DND-41 (cell line): ENCODE data around the gene UBA5.

Source experiments
- ATAC-seq: fragments of 200-7000 bp; cut with Tn5 transposase; 3 replicates; pipeline ENCODE4 v1.9.1; 2021; ENCODE audit warnings: low read depth; ENCODE audit not compliant: insufficient read depth
- DNase-seq: peaks from one replicate; pipeline ENCODE4 v3.0.0-alpha.2; 2020
- H2AFZ ChIP-seq: 2 replicates; pipeline ENCODE4 v1.6.0; 2012; ENCODE audit warnings: low read depth, low read length
- H3K27ac ChIP-seq: 2 replicates; pipeline ENCODE4 v1.5.1; 2012; ENCODE audit warnings: low read length, inconsistent platforms
- H3K27me3 ChIP-seq: fragments of 200-600 bp; sonication (generic); 2 replicates; pipeline ENCODE4 v1.6.0; 2012; ENCODE audit warnings: low read length, mild to moderate bottlenecking, inconsistent platforms; ENCODE audit not compliant: insufficient read depth, poor library complexity
- H3K36me3 ChIP-seq: 2 replicates; pipeline ENCODE4 v1.5.1; 2012; ENCODE audit warnings: low read length, inconsistent platforms; ENCODE audit not compliant: insufficient read depth
- H3K4me1 ChIP-seq: 2 replicates; pipeline ENCODE4 v1.5.1; 2012; ENCODE audit warnings: mild to moderate bottlenecking, low read length; ENCODE audit not compliant: insufficient read depth
- H3K4me2 ChIP-seq: 2 replicates; pipeline ENCODE4 v1.6.0; 2012; ENCODE audit warnings: mild to moderate bottlenecking, moderate library complexity, low read length, inconsistent platforms; ENCODE audit not compliant: insufficient read depth
- H3K4me3 ChIP-seq, 2 experiments: fragments of 200-600 bp in 1 of 2; shearing (Covaris generic) in 1 of 2; 2 replicates each; pipeline ENCODE4 v1.5.1; 2012 to 2016; ENCODE audit warnings: inconsistent platforms in 2 of 2, low read length in 2 of 2, mild to moderate bottlenecking in 2 of 2, low read depth in 1 of 2, moderate library complexity in 1 of 2
- H3K79me2 ChIP-seq: 2 replicates; pipeline ENCODE4 v1.6.0; 2012; ENCODE audit warnings: low read length, inconsistent platforms; ENCODE audit not compliant: insufficient read depth
- H3K9ac ChIP-seq: 2 replicates; pipeline ENCODE4 v1.6.0; 2012; ENCODE audit warnings: low read depth, mild to moderate bottlenecking, inconsistent platforms, low read length, moderate library complexity
- H3K9me3 ChIP-seq: 2 replicates; pipeline ENCODE4 v1.5.1; 2012; ENCODE audit warnings: low read length, moderate library complexity, mild to moderate bottlenecking, inconsistent platforms; ENCODE audit not compliant: insufficient read depth, severe bottlenecking
- H4K20me1 ChIP-seq: 2 replicates; pipeline ENCODE4 v1.6.0; 2012; ENCODE audit warnings: low read length; ENCODE audit not compliant: insufficient read depth
- CTCF ChIP-seq: IDR thresholded peaks from 2 replicates; pipeline ENCODE4 v1.5.1; 2012; ENCODE audit warnings: borderline replicate concordance, low read length, moderate library complexity, mild to moderate bottlenecking; ENCODE audit not compliant: poor library complexity, severe bottlenecking; ENCODE audit errors: extremely low read depth
- EZH2 ChIP-seq: IDR thresholded peaks from 3 replicates; pipeline ENCODE4 v1.6.1; 2012; ENCODE audit warnings: borderline replicate concordance, low read depth, mild to moderate bottlenecking, moderate library complexity, low read length, inconsistent platforms; ENCODE audit not compliant: severe bottlenecking

Gene UBA5

GRCh38 chr3:132669256-132669777 is 9.2 kb downstream of the UBA5 start:
- H3K4me1 ChIP-seq: no peaks in the 10 kb centered on the region
- peaks cover 68% of the 10 kb centered on the region for H3K36me3 ChIP-seq
- no peak overlapping the region for H3K4me2 ChIP-seq
- no peaks in the 10 kb centered on the region for H3K9me3 ChIP-seq
- ATAC-seq (no peak), DNase-seq (no peak)
- H2AFZ ChIP-seq: no peak overlapping the region
- H3K9ac ChIP-seq: no peak overlapping the region
- H4K20me1 ChIP-seq: no peaks in the 10 kb centered on the region; the same call in 1 of the 2 replicates
- peaks cover 16% of the 10 kb centered on the region for H3K79me2 ChIP-seq
- H3K27me3 ChIP-seq: no peaks in the 10 kb centered on the region
- no peak for TF ChIP-seq CTCF
- no peak for TF ChIP-seq EZH2
- H3K4me3 ChIP-seq: no peak overlapping the region
- H3K27ac ChIP-seq: no peak overlapping the region

GRCh38 chr3:132675408-132675807 is 15.3 kb downstream of the UBA5 start:
- Histone ChIP-seq H3K9ac (no peak overlapping the region), H3K27me3 (no peaks in the 10 kb centered on the region), H4K20me1 (no peaks in the 10 kb centered on the region), H3K79me2 (no peaks in the 10 kb centered on the region), H2AFZ (no peak overlapping the region), H3K9me3 (no peaks in the 10 kb centered on the region), H3K4me2 (no peak overlapping the region), H3K36me3 (peaks cover 68% of the 10 kb centered on the region), H3K4me1 (no peaks in the 10 kb centered on the region), H3K4me3 (no peak overlapping the region), H3K27ac (no peak overlapping the region)
- TF ChIP-seq CTCF (no peak), EZH2 (no peak)
- DNase-seq (no peak), ATAC-seq (no peak)

GRCh38 chr3:132679911-132680310 is 19.8 kb downstream of the UBA5 start:
- Histone ChIP-seq H3K27me3 (no peaks in the 10 kb centered on the region), H3K9ac (no peak overlapping the region), H3K36me3 (peaks cover 59% of the 10 kb centered on the region), H3K27ac (no peak overlapping the region), H3K4me3 (no peak overlapping the region), H3K79me2 (no peaks in the 10 kb centered on the region), H4K20me1 (no peaks in the 10 kb centered on the region), H3K9me3 (no peaks in the 10 kb centered on the region), H3K4me2 (no peak overlapping the region), H3K4me1 (no peaks in the 10 kb centered on the region), H2AFZ (no peak overlapping the region)
- ATAC-seq (no peak), DNase-seq (no peak)
- TF ChIP-seq EZH2: no peak
- no peak for TF ChIP-seq CTCF

GRCh38 chr3:132681421-132681820 is 21.3 kb downstream of the UBA5 start:
- Histone ChIP-seq H3K4me3 (no peak overlapping the region), H4K20me1 (no peaks in the 10 kb centered on the region), H3K4me1 (no peaks in the 10 kb centered on the region), H3K79me2 (no peaks in the 10 kb centered on the region), H3K4me2 (no peak overlapping the region), H3K27me3 (no peaks in the 10 kb centered on the region), H3K9ac (no peak overlapping the region), H3K36me3 (peaks cover 50% of the 10 kb centered on the region), H3K9me3 (no peaks in the 10 kb centered on the region), H3K27ac (no peak overlapping the region), H2AFZ (no peak overlapping the region)
- ATAC-seq (no peak), DNase-seq (no peak)
- TF ChIP-seq EZH2 (no peak), CTCF (no peak)
